K562 (cell line): ENCODE data around the gene IGFALS. TPM values are rescaled to one million over a fixed set of nuclear protein-coding genes. Genes with fewer than 3 reads are reported as not detected.
A peak's percentile ranks its signal among the peaks of the same experiment; 100 is the strongest.

Source experiments
- ATAC-seq: fragments of 200-7000 bp; cut with Tn5 transposase; 3 replicates; pipeline ENCODE4 v1.9.1; 2020; ENCODE audit warnings: moderate library complexity
- BruUV-seq: library from RNA; stranded (reverse); fragments of 400-500 nt; replicated peaks from 2 replicates; lab custom pipeline; 2021; lab: Mats Ljungman, UMichigan
- CTCF ChIA-PET: fragments of 300-600 bp; formaldehyde crosslinking; extraction: SDS; loops from one replicate; lab custom pipeline; 2021; ENCODE audit warnings: low intra/inter-chr PET ratio; lab: Yijun Ruan, JAX
- POLR2A ChIA-PET: fragments of 300-600, 350-650 bp; sonication (Branson Sonifier 250); formaldehyde crosslinking; extraction: SDS; loops from one replicate; lab custom pipeline; 2021; ENCODE audit warnings: antibody characterized with exemption, inconsistent platforms; lab: Yijun Ruan, JAX
- DNase-seq, 4 experiments: peaks; one replicate each; pipeline versions ENCODE4 v3.0.0 to v3.0.0-alpha.2; 2011 to 2018; ENCODE audit warnings: low spot score in 3 of 4, mixed read lengths in 3 of 4; ENCODE audit errors: extremely low read depth in 1 of 4
- FAIRE-seq: peaks from 2 replicates; lab custom pipeline; 2011; peaks lifted over from hg19 to GRCh38; lab: Jason Lieb, UNC
- H2AFZ ChIP-seq: 2 replicates; pipeline ENCODE4 v1.6.0; 2011; ENCODE audit warnings: low read depth, low read length, control low read depth, inconsistent platforms
- H3K27ac ChIP-seq: fragments of 200-600 bp; 3 replicates; pipeline ENCODE4 v1.8.0; 2011; ENCODE audit warnings: low read depth, mild to moderate bottlenecking, control low read depth, inconsistent platforms, low read length, moderate library complexity, mixed read lengths; ENCODE audit errors: extremely low read depth
- H3K27me3 ChIP-seq, 2 experiments: fragments of 300-600 bp in 1 of 2; 2 replicates in 1 of 2; 3 replicates in 1 of 2; pipeline versions ENCODE4 v1.6.0 to v1.8.0; 2011; ENCODE audit warnings: inconsistent platforms in 2 of 2, low read length in 2 of 2, mild to moderate bottlenecking in 1 of 2, mixed read lengths in 1 of 2, moderate library complexity in 1 of 2; ENCODE audit not compliant: control insufficient read depth in 2 of 2, insufficient read depth in 2 of 2
- H3K36me3 ChIP-seq: fragments of 300-600 bp; 3 replicates; pipeline ENCODE4 v1.8.0; 2011; ENCODE audit warnings: mild to moderate bottlenecking, low read length, inconsistent platforms; ENCODE audit not compliant: control insufficient read depth, insufficient read depth
- H3K4me1 ChIP-seq, 2 experiments: fragments of 200-600 bp in 1 of 2; replicated peaks in 1 of 2; 2 replicates in 1 of 2; 3 replicates in 1 of 2; pipeline versions ENCODE4 v1.5.1 to v1.8.0; 2011; ENCODE audit warnings: inconsistent platforms in 2 of 2, low read length in 2 of 2, mild to moderate bottlenecking in 1 of 2, mixed read lengths in 1 of 2, moderate library complexity in 1 of 2; ENCODE audit not compliant: control insufficient read depth in 2 of 2, insufficient read depth in 2 of 2
- H3K4me2 ChIP-seq: 2 replicates; pipeline ENCODE4 v1.6.1; 2011; ENCODE audit warnings: low read length, control low read depth, inconsistent platforms, mixed read lengths; ENCODE audit not compliant: insufficient read depth
- H3K4me3 ChIP-seq: fragments of 200-600 bp; sonication (generic), shearing (Covaris generic); 2 replicates; pipeline ENCODE4 v1.5.1; 2016; ENCODE audit warnings: control low read depth, inconsistent platforms
- H3K79me2 ChIP-seq: fragments of 200-600 bp; 3 replicates; pipeline ENCODE4 v1.8.0; 2011; ENCODE audit warnings: low read length, inconsistent platforms; ENCODE audit not compliant: control insufficient read depth, insufficient read depth
- H3K9ac ChIP-seq, 2 experiments: 2 replicates each; pipeline versions ENCODE4 v1.6.0 to v1.6.1; 2011; ENCODE audit warnings: low read depth in 2 of 2, low read length in 2 of 2, control low read depth in 1 of 2, inconsistent platforms in 1 of 2, mild to moderate bottlenecking in 1 of 2, mixed read lengths in 1 of 2; ENCODE audit not compliant: insufficient read depth in 1 of 2
- H3K9me1 ChIP-seq: one replicate; pipeline ENCODE4 v1.6.0; 2011; ENCODE audit warnings: inconsistent platforms, mild to moderate bottlenecking, low read length, moderate library complexity; ENCODE audit not compliant: control insufficient read depth, insufficient read depth
- H3K9me3 ChIP-seq: replicated peaks from 2 replicates; pipeline ENCODE4 v1.5.1; 2011; ENCODE audit warnings: low read depth, low read length, inconsistent platforms; ENCODE audit not compliant: control insufficient read depth, insufficient read depth
- H4K20me1 ChIP-seq: replicated peaks from 2 replicates; pipeline ENCODE4 v1.6.1; 2011; ENCODE audit warnings: low read length, inconsistent platforms, mixed read lengths; ENCODE audit not compliant: control insufficient read depth, insufficient read depth
- ATF4 ChIP-seq: fragments of 450-650 bp; formaldehyde crosslinking; IDR thresholded peaks from 2 replicates; pipeline ENCODE4 v1.4.0; 2022; ENCODE audit warnings: mild to moderate bottlenecking, moderate library complexity
- BCL6 ChIP-seq: fragments of 250-450 bp; sonication (Bioruptor Pico); IDR thresholded peaks from 2 replicates; pipeline ENCODE4 v1.4.0; 2020
- ETV6 ChIP-seq, 3 experiments: fragments of 150-350 bp in 1 of 3; sonication (generic) in 1 of 3; formaldehyde crosslinking in 1 of 3; IDR thresholded peaks; 2 replicates each; pipeline versions ENCODE4 v1.6.1 to v1.8.0; 2014 to 2022; ENCODE audit warnings: borderline replicate concordance in 2 of 3, low read depth in 2 of 3, antibody characterized with exemption in 1 of 3, low read length in 1 of 3, mild to moderate bottlenecking in 1 of 3, missing genetic modification reagents in 1 of 3
- FOXK1 ChIP-seq: sonication (generic); formaldehyde crosslinking; IDR thresholded peaks from 2 replicates; pipeline ENCODE4 v1.8.0; 2022; ENCODE audit warnings: missing genetic modification reagents, mild to moderate bottlenecking, borderline replicate concordance
- HDAC1 ChIP-seq, 2 experiments: fragments of 450-650 bp; IDR thresholded peaks; 2 replicates each; pipeline ENCODE4 v1.6.1; 2016 to 2017; ENCODE audit warnings: inconsistent platforms in 1 of 2, mild to moderate bottlenecking in 1 of 2, moderate library complexity in 1 of 2
- MTA2 ChIP-seq: fragments of 450-650 bp; IDR thresholded peaks from 2 replicates; pipeline ENCODE4 v1.6.1; 2016; ENCODE audit warnings: low read depth
- MYC ChIP-seq, 2 experiments: fragments of 250-450 bp in 1 of 2; sonication (Bioruptor Pico) in 1 of 2; IDR thresholded peaks; 2 replicates each; pipeline versions ENCODE4 v1.5.1 to v1.6.1; 2012 to 2021; ENCODE audit warnings: low read depth in 2 of 2, borderline replicate concordance in 1 of 2, improper control_type of control experiment in 1 of 2, low read length in 1 of 2, mild to moderate bottlenecking in 1 of 2, moderate library complexity in 1 of 2
- POLR2A ChIP-seq: fragments of 450-650 bp; conservative IDR thresholded peaks from 2 replicates; pipeline ENCODE4 v1.6.1; 2016
- POLR2B ChIP-seq: fragments of 450-650 bp; IDR thresholded peaks from 2 replicates; pipeline ENCODE4 v1.6.1; 2018; ENCODE audit warnings: low read depth; ENCODE audit not compliant: partially characterized antibody
- USF1 ChIP-seq: sonication (generic); formaldehyde crosslinking; IDR thresholded peaks from 2 replicates; pipeline ENCODE4 v1.9.0; 2022; ENCODE audit warnings: mild to moderate bottlenecking, missing genetic modification reagents
- ZBTB33 ChIP-seq: sonication (generic); formaldehyde crosslinking; IDR thresholded peaks from 2 replicates; pipeline ENCODE4 v1.8.1; 2023; ENCODE audit warnings: mild to moderate bottlenecking, missing genetic modification reagents
- ZFP1 ChIP-seq: fragments of 450-650 bp; formaldehyde crosslinking; IDR thresholded peaks from 2 replicates; pipeline ENCODE4 v1.4.0; 2020; ENCODE audit warnings: mild to moderate bottlenecking, mixed read lengths
- ZNF282 ChIP-seq: sonication (generic); formaldehyde crosslinking; IDR thresholded peaks from 2 replicates; pipeline ENCODE4 v1.8.1; 2023; ENCODE audit warnings: missing genetic modification reagents
- WGBS: fragments of 100-300 bp; shearing (Covaris generic); methylation state at CpG from one replicate; pipeline ENCODE4 v1.1.6; 2016; ENCODE audit warnings: low coverage, mixed read lengths; ENCODE audit not compliant: insufficient coverage; ENCODE audit errors: missing lambda C conversion rate; 5-methylcytosine and 5-hydroxymethylcytosine counted together
- in situ Hi-C: fragments of 300-500 bp; cut with MboI; formaldehyde crosslinking; loops from 4 replicates; pipeline ENCODE4 v1.15.0; 2018; ENCODE audit warnings: inconsistent platforms, mixed read lengths
- intact Hi-C: fragments of 100-400 bp; cut with micrococcal nuclease; formaldehyde crosslinking; loops from 2 replicates; pipeline ENCODE4 v1.14.2; 2022
- polyA plus RNA-seq, 8 experiments: library from polyadenylated mRNA; depleted of rRNA in 4 of 8; stranded (reverse) in 5 of 8; unstranded in 3 of 8; fragments of >200 nt; fragmentation: Nextera tagmentation in 2 of 8; fragmentation: Illumina TruSeq in 1 of 8; extraction: Ambion mirVana in 2 of 8; extraction: Trizol in 1 of 8; gene quantifications; 2 replicates each; pipeline versions ENCODE4 v1.2.1 to v1.2.3, GENCODE V29; 2011 to 2014; ENCODE audit warnings: inconsistent platforms in 1 of 8, missing spikeins in 1 of 8
- total RNA-seq, 7 experiments: library from RNA; depleted of rRNA in 6 of 7; stranded (reverse); fragments of >200 nt in 6 of 7; fragmentation: Illumina TruSeq in 2 of 7; extraction: Trizol in 2 of 7; gene quantifications; 2 replicates each; pipeline versions ENCODE4 v1.2.1 to v1.2.3, GENCODE V29; 2011 to 2021; ENCODE audit warnings: low replicate concordance in 1 of 7

IGFALS gene
- total and polyA plus RNA-seq, 9 of the 15 experiments (the other 6 are each of a cell fraction or from before 2014, with no cell fraction given): not detected

- no peak for TF ChIP-seq BCL6 (CRISPR knock-in tag)
- TF ChIP-seq MYC (IDR thresholded peaks at IDR 0.05; ENCODE audit: low read depth, low read length): no peak
- TF ChIP-seq MYC (CRISPR knock-in tag; IDR thresholded peaks at IDR 0.05; ENCODE audit: borderline replicate concordance, low read depth): no peak
- no peak for TF ChIP-seq HDAC1 (IDR thresholded peaks at IDR 0.05)
- peak; percentile 47; the same call in 1 of the 2 replicates for TF ChIP-seq POLR2A
- TF ChIP-seq, all 486 proteins: peak for 2
Measured at GRCh38 chr16:1779234-1779701, 14.2 kb downstream of the IGFALS start (continued).

GRCh38 chr16:1778200-1779179 is 15.0 kb downstream of the IGFALS start:
- Histone ChIP-seq H2AFZ (no peak overlapping the region), H4K20me1 (peaks cover 3% of the 10 kb centered on the region; the same call in 1 of the 2 replicates), H3K27me3 (no peaks in the 10 kb centered on the region), H3K9me3 (no peaks in the 10 kb centered on the region), H3K79me2 (peaks cover 32% of the 10 kb centered on the region), H3K27ac (no peak overlapping the region), H3K4me2 (no peak overlapping the region), H3K9ac (peak overlapping the region in 1 of 2 experiments; percentile 84; a peak in 2 of 4 replicates), H3K9me1 (peaks cover 2% of the 10 kb centered on the region), H3K36me3 (peaks cover 52% of the 10 kb centered on the region; the same call in 2 of the 3 replicates), H3K4me3 (no peak overlapping the region), H3K4me1 (peaks cover 9 to 89% of the 10 kb centered on the region in 2 experiments; a peak in 4 of 5 replicates)
- BruUV-seq: TSS peak; percentile 23
- 74% methylated on average over 26 of the region's 34 CpGs for WGBS
- ATAC-seq (no peak), DNase-seq (no peak), FAIRE-seq (no peak)
- intact Hi-C loops (no loop called here), in situ Hi-C loops (no loop called here)
- ChIA-PET CTCF (no interaction called here), POLR2A (interaction anchor here (0.6 to 1.4 kb wide), 7 partner anchors 8 to 1343 kb away, joined by 3 to 8 read pairs (median 3); partner anchors contain the start of genes ECI1, MSRB1 and RPS2)
- TF ChIP-seq ZFP1: no peak
- TF ChIP-seq ETV6 (IDR thresholded peaks at IDR 0.05; ENCODE audit: borderline replicate concordance in 1 of 2, low read depth in 2 of 2, low read length in 1 of 2): no peak
- no peak for TF ChIP-seq ETV6 (CRISPR knock-in tag; IDR thresholded peaks at IDR 0.05; ENCODE audit: borderline replicate concordance)
- TF ChIP-seq FOXK1 (CRISPR knock-in tag): no peak
- TF ChIP-seq POLR2B: peak; percentile 20
- TF ChIP-seq ZBTB33 (CRISPR knock-in tag): no peak
- TF ChIP-seq USF1: no peak
- no peak for TF ChIP-seq MTA2
- TF ChIP-seq ZNF282: no peak
- TF ChIP-seq ATF4: no peak
